Mucosa of stomach (tissue), 1 donor: ENCODE data around the gene AGPAT4.

ENCODE experiments used
- H3K27me3 ChIP-seq: one replicate; pipeline ENCODE4 v1.7.0; 2013; ENCODE audit warnings: mild to moderate bottlenecking, low read length; ENCODE audit not compliant: control insufficient read depth, insufficient read depth
- H3K36me3 ChIP-seq: one replicate; pipeline ENCODE4 v1.7.0; 2013; ENCODE audit warnings: low read length; ENCODE audit not compliant: control insufficient read depth, insufficient read depth
- H3K4me1 ChIP-seq: one replicate; pipeline ENCODE4 v1.7.0; 2013; ENCODE audit warnings: mild to moderate bottlenecking, low read length; ENCODE audit not compliant: control insufficient read depth, insufficient read depth
- H3K4me3 ChIP-seq: one replicate; pipeline ENCODE4 v1.7.0; 2013; ENCODE audit warnings: low read length
- H3K9ac ChIP-seq: one replicate; pipeline ENCODE4 v1.7.0; 2013; ENCODE audit warnings: mild to moderate bottlenecking, low read length, moderate library complexity
- H3K9me3 ChIP-seq: one replicate; pipeline ENCODE4 v1.7.0; 2013; ENCODE audit warnings: mild to moderate bottlenecking, low read length, moderate library complexity; ENCODE audit not compliant: control insufficient read depth
- donor health status: Pancreatic carcinoma.

AGPAT4 gene

DNA sequence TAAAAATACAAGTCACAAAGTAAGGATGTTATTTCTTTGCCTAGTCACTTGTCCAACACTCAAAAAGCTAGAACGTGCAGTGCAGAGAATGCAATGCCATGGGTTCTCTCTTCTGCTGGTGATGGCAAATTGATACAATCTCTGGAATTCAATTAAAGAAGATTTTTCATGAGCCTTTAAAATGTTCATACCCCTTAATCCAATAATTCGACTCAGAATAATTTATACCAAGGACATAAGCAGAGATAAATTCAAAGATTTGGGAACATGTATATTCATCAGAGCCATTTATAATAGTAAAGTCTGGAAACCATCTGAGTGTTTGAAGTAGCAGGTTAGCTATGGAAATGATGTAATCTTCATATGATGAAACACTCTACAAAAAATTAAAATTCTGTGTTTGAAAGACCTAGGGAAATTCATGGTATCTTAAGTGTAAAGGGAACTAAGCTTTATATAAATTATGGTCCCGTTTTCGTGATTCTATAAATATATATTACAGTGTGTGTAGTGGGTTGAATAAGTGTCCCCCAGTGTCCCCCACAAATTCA, 2.8 kb upstream of the AGPAT4 start:
- Histone ChIP-seq H3K4me1 (peaks cover 5% of the 10 kb centered on the region), H3K27me3 (no peaks in the 10 kb centered on the region), H3K4me3 (no peak overlapping the region), H3K9ac (no peak overlapping the region), H3K9me3 (no peaks in the 10 kb centered on the region), H3K36me3 (no peaks in the 10 kb centered on the region)

DNA sequence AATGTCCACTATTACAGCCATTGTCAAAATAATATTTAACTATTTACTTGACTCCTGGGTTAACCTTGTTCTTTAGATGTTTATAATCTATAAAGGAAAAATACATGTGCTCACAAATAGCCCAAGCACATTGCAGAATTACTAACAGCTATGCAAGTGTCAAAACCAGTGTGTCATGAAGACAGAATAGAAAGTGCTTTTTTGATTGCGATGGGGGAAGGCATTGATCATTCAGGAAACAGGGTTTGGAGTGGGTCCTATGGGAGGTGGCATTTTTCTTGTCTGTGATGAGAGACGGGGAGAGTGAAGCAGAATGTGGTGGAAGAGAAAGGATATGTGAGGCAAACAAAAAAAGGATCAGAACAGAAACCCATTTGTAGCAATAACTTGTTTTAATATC, 1.0 kb upstream of the AGPAT4 start:
- Histone ChIP-seq H3K9ac (no peak overlapping the region), H3K4me3 (no peak overlapping the region), H3K27me3 (no peaks in the 10 kb centered on the region), H3K36me3 (no peaks in the 10 kb centered on the region), H3K9me3 (no peaks in the 10 kb centered on the region), H3K4me1 (peaks cover 5% of the 10 kb centered on the region)

DNA sequence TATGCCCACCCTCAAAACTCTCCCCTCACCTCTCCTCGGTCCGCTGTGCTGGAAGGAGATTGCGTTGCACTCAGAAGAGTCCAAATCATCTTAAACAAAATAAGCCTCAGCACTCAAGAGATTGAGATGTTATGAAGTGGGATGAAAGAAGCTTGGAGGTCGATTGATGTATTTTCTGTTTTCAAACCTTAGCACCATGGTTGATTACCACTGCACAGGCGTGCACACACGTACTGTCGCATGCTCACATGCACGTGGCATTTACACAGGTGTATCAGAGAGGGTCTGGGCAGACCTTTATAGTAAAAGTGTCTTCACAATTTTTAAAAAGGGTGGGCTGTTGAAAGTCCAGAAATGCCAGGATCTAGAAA, 612 bp upstream of the AGPAT4 start:
- Histone ChIP-seq H3K36me3 (no peaks in the 10 kb centered on the region), H3K4me1 (peaks cover 5% of the 10 kb centered on the region), H3K4me3 (peak overlapping the region; percentile 5), H3K9ac (peak overlapping the region; percentile 54), H3K9me3 (no peaks in the 10 kb centered on the region), H3K27me3 (no peaks in the 10 kb centered on the region)

DNA sequence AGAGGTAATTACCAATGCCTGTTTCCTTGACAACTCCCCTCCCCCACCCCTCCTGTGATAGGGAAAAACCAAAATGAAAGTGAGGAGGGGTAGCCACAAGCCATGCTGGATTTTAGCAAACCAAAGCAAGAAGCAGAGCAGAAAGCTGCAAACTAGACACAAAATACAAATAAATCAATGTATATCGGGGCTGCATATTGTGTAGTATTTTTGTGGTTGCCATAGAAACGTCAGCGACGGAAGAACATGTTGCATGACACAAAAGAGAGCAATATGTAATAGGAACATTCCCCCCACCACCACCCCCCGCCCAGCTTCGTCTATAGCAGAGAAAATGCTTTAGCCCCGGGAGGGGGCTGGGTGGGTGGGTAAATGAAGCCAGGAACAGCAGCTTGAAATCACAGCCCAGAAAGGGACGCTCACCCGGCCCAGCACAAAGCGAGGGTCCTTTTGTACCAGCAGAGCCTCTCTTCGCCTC, 548 bp downstream of the AGPAT4 start:
- Histone ChIP-seq H3K9me3 (no peaks in the 10 kb centered on the region), H3K27me3 (no peaks in the 10 kb centered on the region), H3K9ac (no peak overlapping the region), H3K4me3 (peak overlapping the region; percentile 26), H3K4me1 (peaks cover 5% of the 10 kb centered on the region), H3K36me3 (no peaks in the 10 kb centered on the region)

DNA sequence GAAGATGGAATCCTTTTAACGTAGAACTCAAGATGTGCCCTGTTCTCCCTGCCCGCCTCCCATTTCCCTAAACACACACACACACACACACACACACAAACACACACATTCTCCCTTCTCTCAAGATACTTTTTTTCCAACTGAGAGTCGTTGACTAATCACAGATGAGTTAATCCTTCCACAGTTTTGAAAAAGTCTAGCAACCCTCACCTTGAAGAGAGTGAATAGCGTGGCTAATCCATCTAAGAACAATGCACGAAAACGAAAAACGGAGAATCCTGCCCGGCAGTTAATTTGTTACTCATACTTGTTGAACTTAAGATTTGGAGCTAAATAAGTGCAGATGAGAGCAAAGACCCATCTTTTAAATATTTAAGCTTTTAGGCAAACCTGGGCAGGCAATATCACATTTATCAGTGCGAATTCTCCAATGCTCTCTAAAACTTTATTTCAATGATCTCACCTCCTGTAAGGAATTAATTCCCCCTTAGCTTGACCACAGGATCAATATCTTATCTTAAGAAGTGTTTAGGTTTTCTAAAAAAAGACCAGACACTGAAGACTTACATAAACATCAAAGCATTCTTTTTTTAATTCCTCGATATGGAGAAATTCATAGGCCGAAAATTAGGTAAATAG, 1.1 kb downstream of the AGPAT4 start:
- no peak overlapping the region for H3K9ac ChIP-seq
- H3K36me3 ChIP-seq: no peaks in the 10 kb centered on the region
- no peaks in the 10 kb centered on the region for H3K9me3 ChIP-seq
- H3K27me3 ChIP-seq: no peaks in the 10 kb centered on the region
- H3K4me1 ChIP-seq: peaks cover 5% of the 10 kb centered on the region
- H3K4me3 ChIP-seq: peak overlapping the region; percentile 26

DNA sequence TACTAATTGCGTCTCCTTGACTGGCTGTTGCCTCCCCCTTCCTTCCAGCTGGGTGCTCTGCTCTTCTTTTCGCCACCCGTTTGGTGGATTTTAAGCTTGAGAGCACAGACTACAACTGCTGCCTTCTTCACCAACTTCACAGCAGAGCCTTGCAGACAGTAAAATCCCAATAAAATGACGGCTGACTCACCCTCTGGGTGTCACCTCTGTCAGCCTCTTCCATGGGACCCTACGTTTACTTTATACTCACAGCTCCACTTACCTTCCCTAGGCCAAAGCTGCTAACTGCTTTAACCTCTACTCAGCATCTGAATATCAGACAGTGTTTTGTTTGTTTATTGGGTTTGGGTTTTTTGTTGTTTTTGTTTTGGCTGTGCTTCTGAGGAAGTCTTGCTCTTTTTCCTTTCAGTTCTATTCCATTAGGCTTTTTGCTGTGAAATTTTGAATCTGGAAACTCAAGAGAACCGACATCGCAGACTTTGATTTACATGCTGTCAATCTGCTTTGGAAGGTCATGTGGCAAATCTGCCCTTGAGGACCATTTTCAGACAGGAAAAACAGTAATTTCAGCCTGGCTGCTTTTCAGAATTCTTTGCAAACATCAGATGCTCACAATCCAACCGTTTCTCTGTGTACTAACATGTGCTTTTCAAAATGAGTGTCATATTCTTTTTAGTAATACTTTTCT, 2.4 kb downstream of the AGPAT4 start:
- no peaks in the 10 kb centered on the region for H3K27me3 ChIP-seq
- H3K9ac ChIP-seq: no peak overlapping the region
- no peak overlapping the region for H3K4me3 ChIP-seq
- no peaks in the 10 kb centered on the region for H3K36me3 ChIP-seq
- H3K9me3 ChIP-seq: no peaks in the 10 kb centered on the region
- H3K4me1 ChIP-seq: peaks cover 5% of the 10 kb centered on the region

DNA sequence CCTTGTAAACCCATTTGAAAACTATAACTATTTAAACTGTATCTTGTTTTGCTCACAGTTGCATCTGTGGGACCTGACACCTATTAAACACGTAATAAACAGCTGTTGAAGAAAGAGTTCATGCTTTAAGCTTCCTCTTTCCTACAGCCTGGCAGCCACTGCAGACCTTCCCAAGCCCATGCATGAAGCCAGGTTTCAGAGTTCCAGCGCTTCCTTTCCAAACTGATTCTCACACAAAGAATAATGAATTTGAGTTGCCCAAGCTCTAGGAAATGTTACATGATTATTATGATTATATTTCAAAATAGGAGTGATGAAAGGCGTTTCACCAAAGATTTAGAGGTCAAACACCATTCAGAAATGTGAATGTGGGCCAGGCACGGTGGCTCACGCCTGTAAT, 3.7 kb downstream of the AGPAT4 start:
- Histone ChIP-seq H3K9me3 (no peaks in the 10 kb centered on the region), H3K4me3 (no peak overlapping the region), H3K4me1 (peaks cover 5% of the 10 kb centered on the region), H3K9ac (no peak overlapping the region), H3K27me3 (no peaks in the 10 kb centered on the region), H3K36me3 (no peaks in the 10 kb centered on the region)

DNA sequence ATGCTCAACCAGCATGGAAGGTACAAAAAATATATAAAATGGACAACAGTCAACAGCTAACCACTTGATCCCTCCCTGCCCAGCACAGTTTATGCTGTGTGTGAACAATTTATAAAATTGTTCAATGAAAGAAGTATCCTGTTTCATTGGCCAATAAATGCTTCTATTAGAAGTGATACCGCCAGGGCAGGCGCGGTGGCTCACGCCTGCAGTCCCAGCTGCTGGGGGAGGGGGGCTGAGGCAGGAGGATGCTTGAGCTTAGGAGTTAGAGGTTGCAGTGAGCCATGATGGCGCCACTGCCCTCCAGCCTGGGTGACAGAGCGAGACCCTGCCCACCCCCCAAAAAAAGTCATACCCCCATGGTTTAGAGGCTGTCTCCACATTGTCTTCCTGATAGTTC, 4.6 kb downstream of the AGPAT4 start:
- Histone ChIP-seq H3K4me3 (no peak overlapping the region), H3K4me1 (peaks cover 2% of the 10 kb centered on the region), H3K36me3 (no peaks in the 10 kb centered on the region), H3K9me3 (no peaks in the 10 kb centered on the region), H3K9ac (no peak overlapping the region), H3K27me3 (no peaks in the 10 kb centered on the region)

DNA sequence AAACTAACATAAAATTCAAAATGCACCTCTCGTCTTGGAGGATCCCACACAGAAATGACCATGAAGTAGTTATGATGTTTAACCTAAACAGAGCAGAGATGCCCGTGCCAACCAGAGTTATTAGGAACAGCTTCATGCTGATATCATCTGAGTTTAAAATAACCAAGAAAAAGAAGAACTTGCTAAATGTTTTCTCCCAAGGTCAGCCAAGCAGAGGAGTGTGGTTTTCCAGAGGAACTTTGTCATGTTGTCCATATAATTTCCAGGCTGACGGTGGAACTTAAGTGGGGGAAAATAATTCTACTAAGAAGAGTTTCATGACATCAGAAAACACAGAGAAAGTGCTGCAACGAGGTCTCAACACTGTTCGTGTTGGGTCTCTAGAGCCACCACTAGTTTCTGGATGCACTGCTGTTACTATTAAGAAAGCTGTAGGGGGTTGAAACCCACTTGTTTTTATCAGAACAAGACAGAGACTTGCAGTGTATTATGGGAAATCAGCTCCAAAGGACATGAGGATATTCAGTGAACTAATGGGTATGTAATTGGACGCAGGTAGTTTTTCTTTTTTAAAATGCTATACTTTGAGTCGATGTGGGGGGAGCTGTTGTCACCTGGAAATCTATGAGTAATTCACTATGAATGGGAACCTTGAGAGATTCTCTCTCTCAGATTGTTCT, 5.2 kb downstream of the AGPAT4 start:
- Histone ChIP-seq H3K27me3 (no peaks in the 10 kb centered on the region), H3K36me3 (no peaks in the 10 kb centered on the region), H3K9me3 (no peaks in the 10 kb centered on the region), H3K4me3 (no peak overlapping the region), H3K9ac (no peak overlapping the region), H3K4me1 (no peaks in the 10 kb centered on the region)

DNA sequence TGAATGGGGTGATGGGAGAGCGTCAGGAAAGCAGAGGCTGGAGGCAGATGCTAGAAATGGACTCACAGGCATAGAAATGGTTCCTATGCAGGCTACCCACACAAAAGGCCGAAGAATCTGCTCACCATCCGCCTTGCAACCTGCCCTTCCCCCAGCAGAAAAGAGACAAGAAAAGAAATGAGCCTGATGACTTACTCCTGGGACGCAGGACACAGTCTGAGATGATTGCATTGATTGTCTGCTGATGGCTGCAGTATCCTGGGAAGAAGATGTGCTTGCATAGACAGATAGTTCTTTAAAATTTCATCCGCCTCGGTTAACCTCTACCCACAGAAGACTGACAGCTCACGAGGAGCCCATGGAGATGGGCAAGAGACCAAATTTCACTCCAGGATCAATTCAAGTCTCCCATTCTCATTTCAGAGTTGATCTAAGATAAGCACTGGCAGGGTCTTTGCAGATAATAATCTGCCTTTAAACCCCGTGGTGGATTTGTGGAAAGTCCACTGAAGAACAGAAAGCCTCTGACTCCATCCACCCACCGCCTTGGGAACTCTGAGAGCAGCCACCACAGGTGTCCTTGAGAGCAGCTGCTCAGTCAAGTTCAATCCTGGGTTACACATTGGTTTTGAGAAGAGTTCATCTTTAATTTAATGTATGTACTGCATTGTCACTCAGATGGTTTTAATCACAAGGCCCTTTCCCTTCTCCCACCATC, 7.2 kb downstream of the AGPAT4 start:
- no peaks in the 10 kb centered on the region for H3K27me3 ChIP-seq
- no peaks in the 10 kb centered on the region for H3K4me1 ChIP-seq
- no peak overlapping the region for H3K4me3 ChIP-seq
- H3K9ac ChIP-seq: no peak overlapping the region
- no peaks in the 10 kb centered on the region for H3K36me3 ChIP-seq
- no peaks in the 10 kb centered on the region for H3K9me3 ChIP-seq

DNA sequence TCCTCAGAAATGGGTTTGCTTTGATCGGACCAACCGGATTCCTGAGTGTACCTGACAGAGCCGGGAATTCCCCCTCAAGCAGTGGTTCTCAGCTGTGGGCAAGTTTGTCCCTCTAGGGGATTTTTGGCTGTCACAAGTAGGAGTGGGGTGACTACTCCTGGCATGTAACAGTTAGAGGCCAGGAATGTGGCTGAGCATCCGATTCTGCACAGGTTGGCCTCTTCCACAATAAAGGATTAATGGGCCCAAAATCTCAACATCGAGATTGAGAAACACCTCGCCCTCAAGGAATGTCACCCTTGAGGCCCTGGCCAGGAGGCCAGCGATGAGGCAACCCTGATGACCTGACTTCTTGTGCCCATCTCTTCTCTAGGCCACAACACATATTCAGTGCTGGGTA, 7.9 kb downstream of the AGPAT4 start:
- Histone ChIP-seq H3K36me3 (no peaks in the 10 kb centered on the region), H3K4me1 (no peaks in the 10 kb centered on the region), H3K9ac (no peak overlapping the region), H3K9me3 (no peaks in the 10 kb centered on the region), H3K4me3 (no peak overlapping the region), H3K27me3 (no peaks in the 10 kb centered on the region)

DNA sequence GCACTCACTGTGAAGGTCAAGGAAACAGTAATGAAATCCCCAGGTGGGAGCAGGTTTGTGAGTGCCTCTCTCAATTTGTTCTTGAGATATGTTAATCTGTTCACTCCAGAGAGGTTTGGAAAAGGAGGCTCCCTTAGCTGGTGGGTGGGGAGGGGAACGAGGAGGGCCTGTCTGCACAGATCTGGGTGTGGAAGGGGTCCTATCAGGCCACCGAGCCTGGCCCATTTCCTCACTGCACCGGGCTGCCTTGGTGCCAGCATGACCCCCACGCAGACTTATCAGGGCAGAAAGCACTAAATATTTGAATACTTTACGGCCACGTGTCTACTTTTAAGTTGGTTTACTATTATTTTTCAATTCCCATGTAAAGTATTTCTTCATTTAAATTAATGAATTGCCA, 8.3 kb downstream of the AGPAT4 start:
- H3K4me3 ChIP-seq: no peak overlapping the region

More for the DNA sequence above, 8.3 kb downstream of the AGPAT4 start:
- H3K4me1 ChIP-seq: no peaks in the 10 kb centered on the region
- H3K36me3 ChIP-seq: no peaks in the 10 kb centered on the region
- no peaks in the 10 kb centered on the region for H3K27me3 ChIP-seq
- no peaks in the 10 kb centered on the region for H3K9me3 ChIP-seq
- no peak overlapping the region for H3K9ac ChIP-seq
